Neural cell (in vitro differentiated cells): ENCODE data around the gene CAPN9. TPM values are rescaled to one million over a fixed set of nuclear protein-coding genes. Genes with fewer than 3 reads are reported as not detected.

Source experiments
- H2AFZ ChIP-seq: fragments of 200-600, 300-800 bp; sonication (generic), shearing (Covaris generic); 2 replicates; pipeline ENCODE4 v1.6.0; 2014; ENCODE audit warnings: low read depth, mild to moderate bottlenecking, antibody characterized with exemption, low read length, moderate library complexity
- H3F3A ChIP-seq: fragments of 200-600 bp; shearing (Covaris generic); 2 replicates; pipeline ENCODE4 v1.6.1; 2016; ENCODE audit warnings: mild to moderate bottlenecking, moderate library complexity, mixed read lengths, antibody characterized with exemption, low read length; ENCODE audit not compliant: insufficient read depth, poor library complexity, severe bottlenecking
- H3K27ac ChIP-seq: fragments of 200-600, 300-800 bp; sonication (generic), shearing (Covaris generic); 2 replicates; pipeline ENCODE4 v1.5.1; 2014; ENCODE audit warnings: mild to moderate bottlenecking, low read length, moderate library complexity
- H3K27me3 ChIP-seq: fragments of 300-800, 200-600 bp; sonication (generic), shearing (Covaris generic); 2 replicates; pipeline ENCODE4 v1.6.0; 2014; ENCODE audit warnings: mild to moderate bottlenecking, low read depth, low read length, moderate library complexity; ENCODE audit not compliant: insufficient read depth
- H3K36me3 ChIP-seq: fragments of 300-800, 200-600 bp; sonication (generic), shearing (Covaris generic); 2 replicates; pipeline ENCODE4 v1.5.1; 2014; ENCODE audit warnings: mild to moderate bottlenecking, antibody characterized with exemption, low read length, moderate library complexity; ENCODE audit not compliant: insufficient read depth
- H3K4me2 ChIP-seq: fragments of 300-800, 200-600 bp; sonication (generic), shearing (Covaris generic); 2 replicates; pipeline ENCODE4 v1.6.0; 2014; ENCODE audit warnings: mild to moderate bottlenecking, low read length
- H3K4me3 ChIP-seq: fragments of 300-800, 200-600 bp; sonication (generic), shearing (Covaris generic); 2 replicates; pipeline ENCODE4 v1.5.1; 2014; ENCODE audit warnings: mild to moderate bottlenecking, low read length, moderate library complexity
- H3K79me2 ChIP-seq: fragments of 200-600 bp; shearing (Covaris generic); replicated peaks from 2 replicates; pipeline ENCODE4 v1.6.0; 2014; ENCODE audit warnings: mild to moderate bottlenecking, low read length, moderate library complexity; ENCODE audit not compliant: insufficient read depth
- H3K9ac ChIP-seq: fragments of 300-800, 200-600 bp; sonication (generic), shearing (Covaris generic); 2 replicates; pipeline ENCODE4 v1.6.1; 2016; ENCODE audit warnings: mild to moderate bottlenecking, low read length, mixed read lengths
- H3K9me2 ChIP-seq: fragments of 200-600 bp; shearing (Covaris generic); 2 replicates; pipeline ENCODE4 v1.6.1; 2016; ENCODE audit warnings: mild to moderate bottlenecking, low read length, mixed read lengths; ENCODE audit not compliant: insufficient read depth
- H3K9me3 ChIP-seq: fragments of 200-600, 300-800 bp; sonication (generic), shearing (Covaris generic); 2 replicates; pipeline ENCODE4 v1.6.1; 2016; ENCODE audit warnings: mild to moderate bottlenecking, mixed run types, low read length, moderate library complexity, mixed read lengths
- H4K20me1 ChIP-seq: fragments of 200-600 bp; shearing (Covaris generic); 2 replicates; pipeline ENCODE4 v1.6.1; 2016; ENCODE audit warnings: mild to moderate bottlenecking, mixed run types; ENCODE audit not compliant: insufficient read depth
- EP300 ChIP-seq: fragments of 450-650 bp; conservative IDR thresholded peaks from 2 replicates; pipeline ENCODE4 v1.6.1; 2014; ENCODE audit warnings: antibody characterized with exemption, mild to moderate bottlenecking, moderate library complexity; ENCODE audit not compliant: poor library complexity, severe bottlenecking
- EZH2 ChIP-seq: fragments of 200-600, 300-800 bp; shearing (Covaris generic), sonication (generic); IDR thresholded peaks from 2 replicates; pipeline ENCODE4 v1.6.1; 2014; ENCODE audit warnings: antibody characterized with exemption, low read length, borderline replicate concordance, mild to moderate bottlenecking; ENCODE audit not compliant: insufficient read depth, poor library complexity, severe bottlenecking
- MXI1 ChIP-seq: fragments of 450-650 bp; conservative IDR thresholded peaks from 2 replicates; pipeline ENCODE4 v1.6.1; 2014; ENCODE audit warnings: antibody characterized with exemption, mild to moderate bottlenecking; ENCODE audit not compliant: poor library complexity, severe bottlenecking
- POLR2AphosphoS5 ChIP-seq: IDR thresholded peaks from 2 replicates; pipeline ENCODE4 v1.6.1; 2012
- RAD21 ChIP-seq: fragments of 450-650 bp; conservative IDR thresholded peaks from 2 replicates; pipeline ENCODE4 v1.6.1; 2014; ENCODE audit warnings: antibody characterized with exemption, mild to moderate bottlenecking, moderate library complexity
- SMC3 ChIP-seq: fragments of 450-650 bp; conservative IDR thresholded peaks from 2 replicates; pipeline ENCODE4 v1.6.1; 2014; ENCODE audit warnings: antibody characterized with exemption, mild to moderate bottlenecking, moderate library complexity; ENCODE audit not compliant: poor library complexity
- TAF1 ChIP-seq: IDR thresholded peaks from 2 replicates; pipeline ENCODE4 v1.6.1; 2012; ENCODE audit warnings: low read depth
- polyA plus RNA-seq: library from polyadenylated mRNA; depleted of rRNA; stranded (reverse); fragments of >200 nt; gene quantifications from 2 replicates; pipeline ENCODE4 v1.2.3, GENCODE V29; 2014
- TF ChIP-seq, protein P1 (sequence below): IDR thresholded peaks from 2 replicates; pipeline ENCODE4 v1.6.1; 2012; ENCODE audit warnings: borderline replicate concordance
- TF ChIP-seq, protein P2 (sequence below): fragments of 450-650 bp; IDR thresholded peaks from 2 replicates; pipeline ENCODE4 v1.5.1; 2014; ENCODE audit warnings: antibody characterized with exemption, mild to moderate bottlenecking, moderate library complexity; ENCODE audit not compliant: poor library complexity, severe bottlenecking

The CAPN9 gene
- polyA plus RNA-seq, 1 donor from 2014 or later: 0.14 TPM

DNA sequence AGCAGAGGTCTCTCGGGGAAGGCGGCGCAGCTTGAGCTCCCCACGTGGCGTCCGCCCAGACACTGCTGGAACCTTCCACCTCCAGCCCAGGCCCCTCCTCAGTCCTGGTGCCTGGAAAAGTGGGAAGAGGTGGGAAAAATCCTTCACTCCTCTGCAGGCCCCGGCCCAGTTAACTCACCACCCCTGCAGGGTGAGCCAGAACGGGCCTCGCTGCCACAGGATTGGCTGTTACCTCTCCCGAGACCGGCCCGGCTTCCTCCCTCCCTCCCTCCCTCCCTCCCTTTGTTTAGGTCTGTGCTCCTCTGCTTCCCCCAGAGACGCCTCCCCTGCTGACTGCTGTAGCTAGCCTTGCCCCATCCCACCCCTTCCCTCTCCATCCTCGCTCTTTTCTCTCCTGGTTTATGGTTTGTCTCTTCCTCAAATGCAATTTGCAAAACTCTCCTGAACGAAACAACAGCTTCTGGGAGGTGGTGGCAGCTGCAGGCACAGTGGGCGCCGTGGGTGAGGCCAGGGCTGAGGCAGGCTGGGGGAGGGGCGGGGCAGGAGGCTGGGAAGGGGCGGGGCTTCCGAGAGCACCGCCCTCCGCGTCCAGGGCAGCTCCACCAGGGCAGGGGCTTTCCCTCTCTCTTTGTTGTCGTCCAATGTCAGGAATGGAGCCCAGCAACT lies 6.5 kb downstream of the CAPN9 start:
- Histone ChIP-seq H3K4me2 (no peak overlapping the region), H3K9me3 (no peaks in the 10 kb centered on the region), H3K27me3 (no peaks in the 10 kb centered on the region), H4K20me1 (no peaks in the 10 kb centered on the region), H3K79me2 (no peaks in the 10 kb centered on the region), H3K4me3 (no peak overlapping the region), H3K36me3 (no peaks in the 10 kb centered on the region), H3K27ac (no peak overlapping the region), H2AFZ (peak overlapping the region; percentile 27), H3F3A (no peaks in the 10 kb centered on the region), H3K9ac (peak overlapping the region; percentile 34), H3K9me2 (no peaks in the 10 kb centered on the region)
- no peak for TF ChIP-seq EP300
- no peak for TF ChIP-seq MXI1
- no peak for TF ChIP-seq SMC3
- TF ChIP-seq RAD21: no peak
- no peak for TF ChIP-seq EZH2
- TF ChIP-seq, protein P1, sequence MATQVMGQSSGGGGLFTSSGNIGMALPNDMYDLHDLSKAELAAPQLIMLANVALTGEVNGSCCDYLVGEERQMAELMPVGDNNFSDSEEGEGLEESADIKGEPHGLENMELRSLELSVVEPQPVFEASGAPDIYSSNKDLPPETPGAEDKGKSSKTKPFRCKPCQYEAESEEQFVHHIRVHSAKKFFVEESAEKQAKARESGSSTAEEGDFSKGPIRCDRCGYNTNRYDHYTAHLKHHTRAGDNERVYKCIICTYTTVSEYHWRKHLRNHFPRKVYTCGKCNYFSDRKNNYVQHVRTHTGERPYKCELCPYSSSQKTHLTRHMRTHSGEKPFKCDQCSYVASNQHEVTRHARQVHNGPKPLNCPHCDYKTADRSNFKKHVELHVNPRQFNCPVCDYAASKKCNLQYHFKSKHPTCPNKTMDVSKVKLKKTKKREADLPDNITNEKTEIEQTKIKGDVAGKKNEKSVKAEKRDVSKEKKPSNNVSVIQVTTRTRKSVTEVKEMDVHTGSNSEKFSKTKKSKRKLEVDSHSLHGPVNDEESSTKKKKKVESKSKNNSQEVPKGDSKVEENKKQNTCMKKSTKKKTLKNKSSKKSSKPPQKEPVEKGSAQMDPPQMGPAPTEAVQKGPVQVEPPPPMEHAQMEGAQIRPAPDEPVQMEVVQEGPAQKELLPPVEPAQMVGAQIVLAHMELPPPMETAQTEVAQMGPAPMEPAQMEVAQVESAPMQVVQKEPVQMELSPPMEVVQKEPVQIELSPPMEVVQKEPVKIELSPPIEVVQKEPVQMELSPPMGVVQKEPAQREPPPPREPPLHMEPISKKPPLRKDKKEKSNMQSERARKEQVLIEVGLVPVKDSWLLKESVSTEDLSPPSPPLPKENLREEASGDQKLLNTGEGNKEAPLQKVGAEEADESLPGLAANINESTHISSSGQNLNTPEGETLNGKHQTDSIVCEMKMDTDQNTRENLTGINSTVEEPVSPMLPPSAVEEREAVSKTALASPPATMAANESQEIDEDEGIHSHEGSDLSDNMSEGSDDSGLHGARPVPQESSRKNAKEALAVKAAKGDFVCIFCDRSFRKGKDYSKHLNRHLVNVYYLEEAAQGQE: no peak
- TF ChIP-seq TAF1: no peak
- TF ChIP-seq, protein P2, sequence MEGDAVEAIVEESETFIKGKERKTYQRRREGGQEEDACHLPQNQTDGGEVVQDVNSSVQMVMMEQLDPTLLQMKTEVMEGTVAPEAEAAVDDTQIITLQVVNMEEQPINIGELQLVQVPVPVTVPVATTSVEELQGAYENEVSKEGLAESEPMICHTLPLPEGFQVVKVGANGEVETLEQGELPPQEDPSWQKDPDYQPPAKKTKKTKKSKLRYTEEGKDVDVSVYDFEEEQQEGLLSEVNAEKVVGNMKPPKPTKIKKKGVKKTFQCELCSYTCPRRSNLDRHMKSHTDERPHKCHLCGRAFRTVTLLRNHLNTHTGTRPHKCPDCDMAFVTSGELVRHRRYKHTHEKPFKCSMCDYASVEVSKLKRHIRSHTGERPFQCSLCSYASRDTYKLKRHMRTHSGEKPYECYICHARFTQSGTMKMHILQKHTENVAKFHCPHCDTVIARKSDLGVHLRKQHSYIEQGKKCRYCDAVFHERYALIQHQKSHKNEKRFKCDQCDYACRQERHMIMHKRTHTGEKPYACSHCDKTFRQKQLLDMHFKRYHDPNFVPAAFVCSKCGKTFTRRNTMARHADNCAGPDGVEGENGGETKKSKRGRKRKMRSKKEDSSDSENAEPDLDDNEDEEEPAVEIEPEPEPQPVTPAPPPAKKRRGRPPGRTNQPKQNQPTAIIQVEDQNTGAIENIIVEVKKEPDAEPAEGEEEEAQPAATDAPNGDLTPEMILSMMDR: no peak
- no peak for TF ChIP-seq POLR2AphosphoS5

DNA sequence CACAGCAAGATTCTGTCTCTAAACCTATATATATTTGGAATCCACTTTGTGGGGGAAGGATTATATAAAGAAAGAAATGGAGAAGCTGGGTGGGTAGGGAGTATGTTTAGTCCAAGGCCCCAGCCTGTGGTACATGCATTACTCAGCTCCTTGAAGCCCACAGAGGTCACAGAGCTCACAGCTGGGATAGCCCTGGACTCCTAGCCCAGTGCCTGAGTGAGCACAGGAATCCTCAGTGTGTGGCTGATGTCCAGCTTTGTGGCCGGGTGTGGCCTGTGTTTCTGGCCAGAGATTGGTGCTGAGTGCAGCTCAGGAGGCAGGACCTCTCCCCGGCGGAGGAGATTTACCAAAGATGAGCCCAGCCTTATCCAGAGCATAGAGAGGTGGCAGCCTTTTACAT lies 7.6 kb downstream of the CAPN9 start:
- Histone ChIP-seq H3K27ac (no peak overlapping the region), H3K9me3 (no peaks in the 10 kb centered on the region), H3K79me2 (no peaks in the 10 kb centered on the region)

More for the DNA sequence above, 7.6 kb downstream of the CAPN9 start:
- no peaks in the 10 kb centered on the region for H3K9me2 ChIP-seq
- TF ChIP-seq POLR2AphosphoS5 (no peak), MXI1 (no peak), SMC3 (no peak), RAD21 (no peak), EZH2 (no peak), EP300 (no peak), TAF1 (no peak)
- TF ChIP-seq, protein P2: no peak
- TF ChIP-seq, protein P1: no peak
- H2AFZ ChIP-seq: no peak overlapping the region
- H3K36me3 ChIP-seq: no peaks in the 10 kb centered on the region
- H3K27me3 ChIP-seq: no peaks in the 10 kb centered on the region
- no peak overlapping the region for H3K4me3 ChIP-seq
- no peaks in the 10 kb centered on the region for H3F3A ChIP-seq
- no peaks in the 10 kb centered on the region for H4K20me1 ChIP-seq
- H3K4me2 ChIP-seq: no peak overlapping the region
- H3K9ac ChIP-seq: no peak overlapping the region
